Measurements from ENCODE around the gene PIGU. TPM values are rescaled to one million over a fixed set of nuclear protein-coding genes. Genes with fewer than 3 reads are reported as not detected.

PIGU gene
- total RNA-seq, 1 donor from 2014 or later: 19.8 TPM

DNA sequence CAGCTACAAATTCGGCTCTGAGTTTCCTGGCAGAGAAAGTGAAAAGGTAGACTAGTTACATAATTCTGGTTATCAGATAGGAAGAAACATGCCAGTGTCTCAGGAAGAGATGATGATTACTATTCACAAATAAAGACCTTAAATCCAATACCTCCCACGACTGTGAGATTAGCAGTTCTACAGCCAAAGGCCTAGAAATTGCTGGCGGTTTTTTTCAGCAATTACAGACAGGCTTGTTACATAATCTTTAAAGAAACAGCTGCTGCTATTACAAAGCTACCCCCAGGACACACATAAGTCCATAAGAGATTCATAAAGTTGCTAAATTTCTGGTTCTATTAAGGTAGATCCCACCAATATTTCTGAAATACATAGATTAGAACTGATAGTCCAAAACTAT lies 40.2 kb downstream of the PIGU start:
- no peak overlapping the region for H3K4me3 Mint-ChIP-seq (ENCODE audit: unreplicated experiment)
- TF ChIP-seq, protein P1, sequence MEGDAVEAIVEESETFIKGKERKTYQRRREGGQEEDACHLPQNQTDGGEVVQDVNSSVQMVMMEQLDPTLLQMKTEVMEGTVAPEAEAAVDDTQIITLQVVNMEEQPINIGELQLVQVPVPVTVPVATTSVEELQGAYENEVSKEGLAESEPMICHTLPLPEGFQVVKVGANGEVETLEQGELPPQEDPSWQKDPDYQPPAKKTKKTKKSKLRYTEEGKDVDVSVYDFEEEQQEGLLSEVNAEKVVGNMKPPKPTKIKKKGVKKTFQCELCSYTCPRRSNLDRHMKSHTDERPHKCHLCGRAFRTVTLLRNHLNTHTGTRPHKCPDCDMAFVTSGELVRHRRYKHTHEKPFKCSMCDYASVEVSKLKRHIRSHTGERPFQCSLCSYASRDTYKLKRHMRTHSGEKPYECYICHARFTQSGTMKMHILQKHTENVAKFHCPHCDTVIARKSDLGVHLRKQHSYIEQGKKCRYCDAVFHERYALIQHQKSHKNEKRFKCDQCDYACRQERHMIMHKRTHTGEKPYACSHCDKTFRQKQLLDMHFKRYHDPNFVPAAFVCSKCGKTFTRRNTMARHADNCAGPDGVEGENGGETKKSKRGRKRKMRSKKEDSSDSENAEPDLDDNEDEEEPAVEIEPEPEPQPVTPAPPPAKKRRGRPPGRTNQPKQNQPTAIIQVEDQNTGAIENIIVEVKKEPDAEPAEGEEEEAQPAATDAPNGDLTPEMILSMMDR (IDR thresholded peaks at IDR 0.05): no peak
- H3K27me3 Mint-ChIP-seq (ENCODE audit: low read depth): no peaks in the 10 kb centered on the region
- H3K9me3 Mint-ChIP-seq (ENCODE audit: low read depth): no peaks in the 10 kb centered on the region
- no peak overlapping the region for H3K27ac Mint-ChIP-seq (ENCODE audit: unreplicated experiment)
- DNase-seq (ENCODE audit: low spot score): no peak
- H3K36me3 Mint-ChIP-seq (ENCODE audit: low read depth): peaks cover 37% of the 10 kb centered on the region
- no peaks in the 10 kb centered on the region for H3K4me1 Mint-ChIP-seq (ENCODE audit: low read depth)

DNA sequence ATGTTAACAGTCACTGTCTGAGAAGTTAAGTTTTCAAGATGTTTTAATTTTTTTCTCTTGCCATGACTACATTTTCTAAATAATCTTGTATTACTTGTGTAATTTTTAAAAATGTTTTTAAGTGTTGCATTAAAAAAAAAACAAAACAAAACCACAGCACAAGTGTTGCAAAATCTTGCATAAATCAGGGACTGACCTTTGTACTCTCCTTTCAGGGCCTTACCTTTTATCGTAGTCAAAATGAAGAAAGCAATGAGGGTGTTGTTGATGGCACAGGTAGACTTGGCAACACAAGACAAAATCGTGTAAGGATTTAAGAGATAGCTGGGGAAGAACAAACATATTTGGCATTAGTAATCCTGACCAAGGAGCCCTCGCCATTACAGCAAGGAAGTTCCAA lies 42.5 kb downstream of the PIGU start:
- H3K4me1 Mint-ChIP-seq (ENCODE audit: low read depth): no peaks in the 10 kb centered on the region
- no peak for DNase-seq (ENCODE audit: low spot score)
- TF ChIP-seq, protein P1 (IDR thresholded peaks at IDR 0.05): no peak
- no peaks in the 10 kb centered on the region for H3K27me3 Mint-ChIP-seq (ENCODE audit: low read depth)
- H3K4me3 Mint-ChIP-seq (ENCODE audit: unreplicated experiment): no peak overlapping the region
- H3K27ac Mint-ChIP-seq (ENCODE audit: unreplicated experiment): no peak overlapping the region
- H3K9me3 Mint-ChIP-seq (ENCODE audit: low read depth): no peaks in the 10 kb centered on the region
- peaks cover 37% of the 10 kb centered on the region for H3K36me3 Mint-ChIP-seq (ENCODE audit: low read depth)

DNA sequence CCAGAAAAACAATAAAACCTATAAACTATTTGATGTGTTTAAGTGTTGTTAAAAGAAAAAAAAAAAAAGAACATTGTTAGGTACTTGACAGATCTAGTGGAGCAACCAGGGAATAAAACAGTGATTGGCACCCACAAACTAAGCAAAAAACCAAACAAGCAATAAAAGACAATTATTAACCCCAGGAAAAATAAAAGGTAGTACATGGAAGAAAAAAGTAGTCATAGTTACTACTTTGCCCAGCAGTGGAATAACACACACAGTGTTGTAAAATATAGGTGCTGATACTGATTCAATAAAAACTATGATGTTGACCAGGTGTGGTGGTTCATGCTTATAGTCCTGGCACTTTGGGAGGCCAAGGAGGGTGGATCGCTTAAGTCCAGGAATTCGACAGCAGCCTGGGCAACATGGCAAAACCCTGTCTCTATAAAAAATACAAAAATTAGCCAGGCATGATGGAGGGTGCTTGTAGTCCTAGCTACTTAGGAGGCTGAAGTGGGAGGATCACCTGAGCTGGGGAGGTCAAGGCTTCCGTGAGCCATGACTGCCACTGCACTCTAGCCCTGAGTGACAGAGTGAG lies 43.9 kb downstream of the PIGU start:
- no peak overlapping the region for H3K27ac Mint-ChIP-seq (ENCODE audit: unreplicated experiment)
- no peaks in the 10 kb centered on the region for H3K9me3 Mint-ChIP-seq (ENCODE audit: low read depth)
- no peak for DNase-seq (ENCODE audit: low spot score)
- TF ChIP-seq, protein P1 (IDR thresholded peaks at IDR 0.05): no peak
- H3K4me3 Mint-ChIP-seq (ENCODE audit: unreplicated experiment): no peak overlapping the region
- no peaks in the 10 kb centered on the region for H3K27me3 Mint-ChIP-seq (ENCODE audit: low read depth)
- H3K4me1 Mint-ChIP-seq (ENCODE audit: low read depth): no peaks in the 10 kb centered on the region
- peaks cover 30% of the 10 kb centered on the region for H3K36me3 Mint-ChIP-seq (ENCODE audit: low read depth)

DNA sequence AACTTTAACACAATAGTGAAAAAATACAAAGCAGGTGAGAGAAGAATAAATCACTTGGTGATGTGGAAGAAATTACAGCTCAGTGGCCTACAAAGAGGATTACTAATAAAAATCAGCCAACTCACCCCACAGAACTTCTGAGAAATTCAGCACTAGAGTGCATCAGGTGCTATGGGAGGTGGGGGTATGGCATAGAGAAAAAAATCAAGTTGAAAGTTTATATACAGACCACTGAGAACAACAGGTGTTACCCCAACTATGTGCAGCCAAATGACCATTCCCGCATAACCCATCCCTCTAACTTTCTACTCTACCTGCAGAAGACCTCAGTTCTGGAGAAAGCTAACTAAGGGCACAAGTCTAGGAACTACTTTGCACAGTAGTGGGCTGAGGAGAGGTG lies 47.0 kb downstream of the PIGU start:
- no peak for DNase-seq (ENCODE audit: low spot score)
- no peaks in the 10 kb centered on the region for H3K27me3 Mint-ChIP-seq (ENCODE audit: low read depth)
- no peak overlapping the region for H3K27ac Mint-ChIP-seq (ENCODE audit: unreplicated experiment)
- peaks cover 16% of the 10 kb centered on the region for H3K36me3 Mint-ChIP-seq (ENCODE audit: low read depth)
- no peaks in the 10 kb centered on the region for H3K4me1 Mint-ChIP-seq (ENCODE audit: low read depth)
- H3K9me3 Mint-ChIP-seq (ENCODE audit: low read depth): no peaks in the 10 kb centered on the region
- TF ChIP-seq, protein P1 (IDR thresholded peaks at IDR 0.05): no peak
- no peak overlapping the region for H3K4me3 Mint-ChIP-seq (ENCODE audit: unreplicated experiment)

DNA sequence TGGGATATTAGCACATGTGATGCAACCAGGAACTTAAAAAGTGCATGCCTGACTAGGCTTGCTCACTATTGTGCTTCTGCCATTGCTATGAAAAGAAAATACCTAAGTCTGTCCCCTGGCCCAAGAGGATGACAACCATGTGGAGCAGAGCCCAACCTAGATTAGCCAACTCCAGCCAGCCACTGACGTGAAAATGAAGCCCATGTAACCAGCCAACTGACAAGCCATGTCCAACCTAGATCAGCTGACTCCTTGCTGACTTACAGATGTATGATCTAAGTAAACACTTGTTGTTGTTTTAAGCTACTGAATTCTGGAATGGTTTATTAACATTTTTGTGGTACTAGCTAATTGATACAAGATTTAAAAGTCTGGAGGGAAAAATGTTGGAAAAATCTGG lies 47.5 kb downstream of the PIGU start:
- no peak overlapping the region for H3K27ac Mint-ChIP-seq (ENCODE audit: unreplicated experiment)
- DNase-seq (ENCODE audit: low spot score): no peak
- no peaks in the 10 kb centered on the region for H3K9me3 Mint-ChIP-seq (ENCODE audit: low read depth)
- no peaks in the 10 kb centered on the region for H3K4me1 Mint-ChIP-seq (ENCODE audit: low read depth)
- TF ChIP-seq, protein P1 (IDR thresholded peaks at IDR 0.05): no peak
- no peak overlapping the region for H3K4me3 Mint-ChIP-seq (ENCODE audit: unreplicated experiment)
- H3K27me3 Mint-ChIP-seq (ENCODE audit: low read depth): no peaks in the 10 kb centered on the region
- H3K36me3 Mint-ChIP-seq (ENCODE audit: low read depth): peaks cover 13% of the 10 kb centered on the region
